SH-SY5Y (cell line): ENCODE results near the gene ARHGEF28.

Source experiments
- GATA2 ChIP-seq: IDR thresholded peaks from 2 replicates; pipeline ENCODE4 v1.6.1; 2011; ENCODE audit warnings: mild to moderate bottlenecking, low read depth, low read length
- GATA3 ChIP-seq: IDR thresholded peaks from 2 replicates; pipeline ENCODE4 v1.6.1; 2011; ENCODE audit warnings: low read depth, mild to moderate bottlenecking, low read length, moderate library complexity

ARHGEF28 gene

GRCh38 chr5:73777192-73777591, 151.2 kb downstream of the ARHGEF28 start:
- no peak for TF ChIP-seq GATA2
- no peak for TF ChIP-seq GATA3

DNA sequence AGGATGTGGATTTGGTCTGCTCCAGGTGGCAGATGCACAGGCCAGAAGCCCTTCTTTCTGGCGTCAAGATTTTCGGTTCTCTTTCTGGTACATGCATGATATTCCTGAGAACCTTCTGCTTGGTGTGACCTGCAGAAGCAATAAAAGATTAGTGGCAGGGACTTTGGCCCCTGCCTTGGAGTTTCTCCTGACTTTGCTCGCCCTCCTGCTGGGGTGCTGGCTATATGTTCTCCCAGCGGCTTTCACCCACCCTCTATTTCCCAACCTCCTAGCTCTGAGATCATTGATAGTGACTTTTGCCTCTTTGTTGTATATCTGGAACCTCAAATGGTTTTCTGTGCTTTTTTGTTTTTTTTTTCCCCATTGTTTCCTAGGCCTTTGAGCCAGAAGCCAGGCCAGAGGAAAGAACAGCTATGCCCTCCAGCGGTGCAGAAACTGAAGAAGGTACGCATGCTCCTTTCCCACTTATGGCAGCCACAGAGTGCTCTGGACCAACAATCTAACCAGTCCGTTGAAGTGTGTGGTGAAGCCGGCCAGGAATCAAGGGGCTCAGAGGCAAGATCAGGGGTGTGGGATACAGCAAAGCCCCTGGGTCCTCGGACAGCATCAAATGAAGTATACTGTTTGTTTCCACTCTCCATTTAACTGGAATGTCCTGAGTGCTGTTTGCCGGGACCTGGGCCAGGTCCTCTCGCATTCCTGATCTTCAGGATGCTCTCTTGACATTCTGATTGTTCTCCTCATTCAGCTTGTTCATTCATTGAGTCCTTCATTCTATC, 154.5 kb downstream of the ARHGEF28 start:
- TF ChIP-seq GATA3 (no peak), GATA2 (no peak)

GRCh38 chr5:73781107-73781768, 155.2 kb downstream of the ARHGEF28 start:
- TF ChIP-seq GATA3: no peak
- TF ChIP-seq GATA2: no peak

DNA sequence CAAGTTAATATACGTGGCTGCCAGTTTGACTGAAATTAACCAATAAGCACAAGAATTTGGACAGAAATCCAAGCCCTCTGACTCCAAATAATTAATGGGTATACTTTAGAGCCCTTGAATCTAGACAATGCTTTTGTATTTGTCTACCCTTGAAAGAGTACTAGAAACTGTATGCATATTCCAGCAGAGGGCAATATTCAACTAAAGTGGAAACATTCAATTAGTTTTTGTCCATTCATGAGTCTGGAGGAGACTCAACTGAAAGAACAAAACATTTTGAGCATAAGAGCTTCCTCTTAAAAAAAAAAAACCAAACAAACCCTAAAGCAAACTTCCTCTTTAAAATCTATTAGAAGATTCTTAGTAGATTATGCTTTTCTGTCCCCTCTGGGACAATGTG, 157.8 kb downstream of the ARHGEF28 start:
- TF ChIP-seq GATA3 (no peak), GATA2 (no peak)

- TF ChIP-seq GATA3: no peak
- TF ChIP-seq GATA2: no peak
Measured at GRCh38 chr5:73786043-73786831, 160.2 kb downstream of the ARHGEF28 start.

GRCh38 chr5:73789851-73790281, 163.9 kb downstream of the ARHGEF28 start:
- TF ChIP-seq GATA2: no peak
- TF ChIP-seq GATA3: no peak

GRCh38 chr5:73791389-73791788, 165.4 kb downstream of the ARHGEF28 start:
- TF ChIP-seq GATA2 (no peak), GATA3 (no peak)

DNA sequence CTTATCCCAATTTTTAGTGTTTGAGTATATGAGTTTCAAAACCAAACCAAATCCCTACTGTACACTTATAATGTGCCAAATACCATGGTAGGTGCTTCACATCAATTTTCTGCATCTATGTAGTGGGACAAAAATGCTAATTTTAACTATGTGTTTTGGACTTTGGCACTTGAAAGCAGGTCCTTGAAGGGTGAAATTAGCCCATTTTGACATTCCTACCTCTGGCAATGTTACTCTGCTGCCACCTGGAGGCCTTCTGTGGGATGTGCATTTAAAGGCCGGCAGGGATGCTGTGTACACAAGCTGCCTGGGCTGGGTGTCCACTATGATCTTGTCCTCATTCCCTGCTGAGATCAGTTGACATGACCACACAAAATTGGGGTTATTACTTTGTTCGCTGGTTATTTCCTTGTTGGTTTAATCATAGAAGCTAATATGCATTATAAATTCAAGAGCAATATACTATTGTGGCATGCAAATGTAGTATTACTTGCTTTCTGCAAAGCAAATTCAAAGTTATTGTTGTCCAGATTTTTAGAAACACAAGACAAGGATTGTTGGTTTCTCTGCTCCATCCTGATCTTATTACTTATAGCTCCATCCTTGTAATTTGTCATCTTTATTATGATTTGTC, 166.8 kb downstream of the ARHGEF28 start:
- TF ChIP-seq GATA2: no peak
- TF ChIP-seq GATA3: no peak

DNA sequence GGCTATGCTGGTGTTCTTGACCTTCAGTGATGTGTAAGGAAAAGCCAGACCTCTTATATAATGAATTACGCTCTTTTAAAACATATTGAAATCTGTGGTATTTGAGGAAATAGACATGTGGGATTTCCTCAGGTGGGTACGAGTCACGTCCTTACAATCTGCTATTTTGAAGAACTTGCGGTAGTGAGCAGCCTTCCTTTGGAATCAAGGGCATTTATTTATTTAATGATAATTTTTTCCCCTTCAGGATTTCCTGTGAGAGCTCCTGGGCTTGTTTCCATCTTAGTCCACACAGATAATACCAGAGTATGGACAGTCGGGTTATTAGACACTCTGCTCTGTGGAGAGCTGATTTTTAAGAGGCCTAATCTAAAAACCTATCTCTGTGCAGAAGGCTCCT, 167.9 kb downstream of the ARHGEF28 start:
- TF ChIP-seq GATA3: no peak
- no peak for TF ChIP-seq GATA2

DNA sequence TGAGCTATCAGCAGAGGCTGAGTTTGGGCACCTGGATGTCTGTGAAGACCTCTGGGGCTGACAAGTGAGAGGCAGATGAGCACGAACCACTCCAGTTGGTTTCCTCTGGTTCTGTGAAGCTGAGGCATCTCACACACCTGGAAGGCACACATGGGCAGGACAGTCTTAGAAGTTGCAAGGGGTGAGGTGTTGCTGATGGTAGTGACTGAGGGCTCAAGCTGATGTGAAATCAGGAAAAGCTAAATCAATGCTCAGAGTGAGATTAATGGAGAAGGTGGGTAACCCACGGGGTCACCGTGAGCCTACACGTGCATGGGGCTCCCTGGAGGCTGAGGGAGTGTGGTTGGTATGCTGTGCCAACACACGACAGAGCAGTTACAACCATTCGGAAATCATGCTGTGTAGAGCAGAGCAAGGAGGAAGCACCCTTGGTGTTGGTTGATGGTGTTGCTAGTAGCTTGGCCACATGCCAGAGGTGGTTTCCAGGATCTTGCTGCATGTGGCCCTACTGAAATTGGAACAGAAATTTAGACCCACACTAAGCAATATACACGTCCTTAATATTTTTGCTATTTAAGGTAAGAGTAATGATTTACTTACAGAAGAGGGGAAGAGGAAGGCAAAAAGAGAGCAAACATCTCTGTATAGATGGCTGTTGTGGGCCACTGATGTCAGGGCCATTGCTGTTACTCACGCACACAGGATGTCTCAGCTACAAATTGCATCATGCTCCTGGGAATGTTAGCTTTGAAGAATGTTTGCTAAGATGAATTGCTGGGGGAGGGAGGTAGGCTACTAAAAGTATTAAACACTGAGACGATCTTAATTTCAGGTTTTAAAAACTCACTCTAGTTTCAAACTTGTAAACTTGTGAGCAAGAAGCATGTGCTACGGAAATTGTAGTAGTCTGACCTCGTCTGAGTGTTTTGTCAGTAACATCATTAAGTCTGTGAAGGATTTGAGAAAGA, 170.5 kb downstream of the ARHGEF28 start:
- TF ChIP-seq GATA3: no peak
- TF ChIP-seq GATA2: no peak

GRCh38 chr5:73797132-73797510, 171.1 kb downstream of the ARHGEF28 start:
- TF ChIP-seq GATA2: no peak
- no peak for TF ChIP-seq GATA3

GRCh38 chr5:73799401-73799972, 173.5 kb downstream of the ARHGEF28 start:
- TF ChIP-seq GATA2 (no peak), GATA3 (no peak)

DNA sequence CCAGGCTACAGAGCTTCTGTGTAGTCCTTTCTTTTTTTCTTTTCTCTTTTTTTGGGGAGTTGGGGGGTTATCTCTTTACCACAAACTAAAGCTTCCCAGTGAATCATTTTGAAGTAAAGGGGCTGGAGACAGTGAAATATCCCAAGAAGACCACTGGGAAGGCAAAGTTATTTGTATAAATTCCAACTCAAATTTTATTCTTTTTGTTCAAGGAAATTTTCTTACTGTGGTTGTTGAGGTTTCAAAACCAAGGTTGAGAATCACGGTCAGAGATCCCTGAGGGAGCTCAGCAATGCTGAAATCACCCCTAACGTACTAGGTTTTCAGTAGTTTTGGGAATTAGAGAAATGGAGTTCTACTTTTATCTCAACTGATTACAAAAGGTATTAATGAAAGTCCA, 175.7 kb downstream of the ARHGEF28 start:
- no peak for TF ChIP-seq GATA2
- no peak for TF ChIP-seq GATA3
